ENCODE measurements around the gene LRRC8A. TPM values are rescaled to one million over a fixed set of nuclear protein-coding genes. Genes with fewer than 3 reads are reported as not detected.

LRRC8A gene
- 100 to 1,000 TPM in 3 of 4 donors, 10 to 100 TPM in 1; 77.3 to 127 (median 108) TPM for total RNA-seq

DNA sequence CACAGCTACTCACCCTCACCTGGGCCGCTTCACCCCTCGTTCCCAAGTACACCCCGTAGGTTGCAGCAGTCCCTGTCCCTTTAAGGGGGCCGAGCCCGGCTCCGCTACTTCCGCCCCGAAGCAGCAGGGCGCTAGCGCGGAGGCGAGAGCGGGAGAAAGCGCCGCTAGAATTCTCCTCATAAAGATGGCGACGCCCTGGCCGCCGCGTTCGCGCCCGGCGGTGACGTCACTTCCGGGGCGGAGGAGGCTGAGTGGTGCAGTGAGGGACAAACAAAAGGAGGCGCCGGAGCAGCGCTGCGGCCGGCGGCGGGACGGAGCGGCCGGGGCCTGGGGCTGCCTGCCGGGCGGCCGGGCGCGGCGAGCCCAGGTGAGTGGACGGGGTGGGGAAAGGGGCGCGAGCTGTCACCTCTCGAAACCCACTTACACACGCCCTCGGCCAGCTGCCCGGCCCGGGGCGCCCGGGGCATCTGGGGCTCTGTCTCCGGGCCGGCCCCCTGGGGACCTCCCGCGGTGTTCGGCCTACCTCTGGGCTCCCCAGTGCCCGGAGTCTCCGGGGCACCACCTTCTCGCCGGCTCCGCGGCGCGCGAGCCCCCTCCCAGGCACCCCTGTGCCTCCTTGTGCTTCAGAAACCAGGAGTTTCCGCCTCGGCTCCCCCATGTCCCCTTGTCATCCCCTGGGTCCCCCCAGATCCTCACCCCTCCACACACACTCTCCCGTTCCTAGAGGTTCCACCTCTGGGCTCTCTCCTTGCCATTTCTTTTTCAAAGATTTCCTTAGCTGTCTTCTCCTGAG is at the start of gene LRRC8A, which contains the start of gene KYAT1:
TSS of gene LRRC8A (plus strand) at position 250 of the 793 bp plus-strand sequence. CDS start 25,032 bp downstream, outside the sequence.
TSS of gene KYAT1 (minus strand) at position 67 of the 793 bp plus-strand sequence. CDS start 36,545 bp downstream, outside the sequence.
- peaks cover 13% of the 10 kb centered on the region for H3K36me3 ChIP-seq
- TF ChIP-seq, protein P1, sequence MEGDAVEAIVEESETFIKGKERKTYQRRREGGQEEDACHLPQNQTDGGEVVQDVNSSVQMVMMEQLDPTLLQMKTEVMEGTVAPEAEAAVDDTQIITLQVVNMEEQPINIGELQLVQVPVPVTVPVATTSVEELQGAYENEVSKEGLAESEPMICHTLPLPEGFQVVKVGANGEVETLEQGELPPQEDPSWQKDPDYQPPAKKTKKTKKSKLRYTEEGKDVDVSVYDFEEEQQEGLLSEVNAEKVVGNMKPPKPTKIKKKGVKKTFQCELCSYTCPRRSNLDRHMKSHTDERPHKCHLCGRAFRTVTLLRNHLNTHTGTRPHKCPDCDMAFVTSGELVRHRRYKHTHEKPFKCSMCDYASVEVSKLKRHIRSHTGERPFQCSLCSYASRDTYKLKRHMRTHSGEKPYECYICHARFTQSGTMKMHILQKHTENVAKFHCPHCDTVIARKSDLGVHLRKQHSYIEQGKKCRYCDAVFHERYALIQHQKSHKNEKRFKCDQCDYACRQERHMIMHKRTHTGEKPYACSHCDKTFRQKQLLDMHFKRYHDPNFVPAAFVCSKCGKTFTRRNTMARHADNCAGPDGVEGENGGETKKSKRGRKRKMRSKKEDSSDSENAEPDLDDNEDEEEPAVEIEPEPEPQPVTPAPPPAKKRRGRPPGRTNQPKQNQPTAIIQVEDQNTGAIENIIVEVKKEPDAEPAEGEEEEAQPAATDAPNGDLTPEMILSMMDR (IDR thresholded peaks at IDR 0.05): no peak
- TF ChIP-seq POLR2A (IDR thresholded peaks at IDR 0.05) (peak in 1 of 2 donors; percentile 64), POLR2AphosphoS5 (IDR thresholded peaks at IDR 0.05) (peak in 2 of 3 donors; percentile 28 to 58), EP300 (IDR thresholded peaks at IDR 0.05) (no peak)
- H3K27me3 ChIP-seq: no peaks in the 10 kb centered on the region
- peak; percentile 98 for DNase-seq (ENCODE audit: low spot score in 2 of 2)
- H3K27ac ChIP-seq: peak within 1 kb of the TSS; percentile 97
- peak within 1 kb of the TSS; percentile 92 for H3K4me3 ChIP-seq
- peaks cover 59% of the 10 kb centered on the region for H3K4me1 ChIP-seq
- no peaks in the 10 kb centered on the region for H3K9me3 ChIP-seq
- 1% methylated on average over 64 of the region's 70 CpGs for WGBS

DNA sequence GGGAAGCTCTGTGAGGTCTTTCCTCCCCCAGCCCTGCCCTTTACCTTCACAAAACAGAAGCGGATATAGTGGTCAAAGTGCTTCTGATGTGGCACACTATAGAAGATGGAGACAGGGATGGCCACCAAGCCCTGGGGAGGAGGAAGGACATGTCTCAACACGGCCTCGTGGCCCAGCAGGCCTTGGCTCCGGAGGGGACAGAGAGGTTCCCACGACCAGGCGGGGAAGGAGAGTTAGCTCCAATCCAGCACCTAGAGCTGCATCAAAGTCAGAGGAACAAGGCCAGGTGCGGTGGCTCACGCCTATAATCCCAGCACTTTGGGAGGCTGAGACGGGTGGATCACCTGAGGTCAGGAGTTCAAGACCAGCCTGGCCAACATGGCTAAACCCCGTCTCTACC is 48.2 kb upstream of the LRRC8A start:
- WGBS: 91% methylated on average over 10 of the region's 10 CpGs
- Histone ChIP-seq H3K9me3 (no peaks in the 10 kb centered on the region), H3K27ac (no peak overlapping the region), H3K4me1 (peaks cover 13% of the 10 kb centered on the region), H3K4me3 (no peak overlapping the region), H3K27me3 (no peaks in the 10 kb centered on the region), H3K36me3 (peaks cover 24% of the 10 kb centered on the region)
- no peak for DNase-seq (ENCODE audit: low spot score in 2 of 2)
- TF ChIP-seq EP300 (IDR thresholded peaks at IDR 0.05): no peak
- no peak for TF ChIP-seq POLR2A (IDR thresholded peaks at IDR 0.05)
- no peak for TF ChIP-seq POLR2AphosphoS5 (IDR thresholded peaks at IDR 0.05)
- TF ChIP-seq, protein P1 (IDR thresholded peaks at IDR 0.05): no peak

- DNase-seq (ENCODE audit: low spot score in 2 of 2): no peak
- Histone ChIP-seq H3K27ac (no peak overlapping the region), H3K9me3 (no peaks in the 10 kb centered on the region), H3K36me3 (peaks cover 24% of the 10 kb centered on the region), H3K4me1 (no peaks in the 10 kb centered on the region), H3K4me3 (no peak overlapping the region), H3K27me3 (no peaks in the 10 kb centered on the region)
- TF ChIP-seq POLR2A (IDR thresholded peaks at IDR 0.05): no peak
- TF ChIP-seq, protein P1 (IDR thresholded peaks at IDR 0.05): no peak
- TF ChIP-seq EP300 (IDR thresholded peaks at IDR 0.05): no peak
- no peak for TF ChIP-seq POLR2AphosphoS5 (IDR thresholded peaks at IDR 0.05)
- 91% methylated on average over 13 of the region's 28 CpGs for WGBS
Measured at GRCh38 chr9:128835246-128836210, 46.4 kb upstream of the LRRC8A start.

DNA sequence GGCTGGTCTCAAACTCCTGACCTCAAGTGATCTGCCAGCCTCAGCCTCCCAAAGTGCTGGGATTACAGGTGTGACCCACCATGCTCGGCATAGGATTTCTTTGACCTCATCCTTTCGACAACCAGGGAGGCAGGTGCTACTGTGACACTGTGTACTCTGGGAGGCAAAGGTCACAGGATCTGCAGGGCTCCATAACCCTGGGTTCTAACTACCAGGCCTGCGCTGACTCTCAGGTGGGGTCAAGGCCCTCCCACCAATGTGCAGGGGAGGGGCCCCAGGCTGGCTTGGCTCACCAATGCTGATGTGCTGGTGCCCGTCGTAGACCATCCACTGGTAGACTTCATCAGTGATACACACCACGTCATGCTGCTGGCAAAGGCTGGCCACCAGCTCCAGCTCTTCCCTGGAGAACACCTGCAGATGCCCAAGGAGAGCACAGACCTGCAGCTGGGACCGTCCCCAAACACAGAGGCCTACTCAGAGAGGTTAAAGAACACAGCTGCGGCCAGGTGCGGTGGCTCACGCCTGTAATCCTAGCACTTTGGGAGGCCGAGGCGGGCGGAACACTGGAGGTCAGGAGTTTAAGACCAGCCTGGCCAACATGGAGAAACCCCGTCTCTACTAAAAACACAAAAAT is 45.3 kb upstream of the LRRC8A start:
- peaks cover 24% of the 10 kb centered on the region for H3K36me3 ChIP-seq
- DNase-seq (ENCODE audit: low spot score in 2 of 2): no peak
- TF ChIP-seq POLR2A (IDR thresholded peaks at IDR 0.05) (no peak), EP300 (IDR thresholded peaks at IDR 0.05) (no peak), POLR2AphosphoS5 (IDR thresholded peaks at IDR 0.05) (no peak)
- TF ChIP-seq, protein P1 (IDR thresholded peaks at IDR 0.05): no peak
- WGBS: 98% methylated on average over 10 of the region's 14 CpGs
- no peaks in the 10 kb centered on the region for H3K9me3 ChIP-seq
- H3K27ac ChIP-seq: no peak overlapping the region
- H3K4me1 ChIP-seq: no peaks in the 10 kb centered on the region
- H3K27me3 ChIP-seq: no peaks in the 10 kb centered on the region
- H3K4me3 ChIP-seq: no peak overlapping the region
